Limb (tissue), 2 donors: ENCODE results near the gene VTN.

ENCODE experiments used
- DNase-seq, 2 donors: peaks; one replicate each; pipeline ENCODE4 v3.0.0-alpha.2; 2016; ENCODE audit errors: extremely low spot score in 2 of 2

The VTN gene

DNA sequence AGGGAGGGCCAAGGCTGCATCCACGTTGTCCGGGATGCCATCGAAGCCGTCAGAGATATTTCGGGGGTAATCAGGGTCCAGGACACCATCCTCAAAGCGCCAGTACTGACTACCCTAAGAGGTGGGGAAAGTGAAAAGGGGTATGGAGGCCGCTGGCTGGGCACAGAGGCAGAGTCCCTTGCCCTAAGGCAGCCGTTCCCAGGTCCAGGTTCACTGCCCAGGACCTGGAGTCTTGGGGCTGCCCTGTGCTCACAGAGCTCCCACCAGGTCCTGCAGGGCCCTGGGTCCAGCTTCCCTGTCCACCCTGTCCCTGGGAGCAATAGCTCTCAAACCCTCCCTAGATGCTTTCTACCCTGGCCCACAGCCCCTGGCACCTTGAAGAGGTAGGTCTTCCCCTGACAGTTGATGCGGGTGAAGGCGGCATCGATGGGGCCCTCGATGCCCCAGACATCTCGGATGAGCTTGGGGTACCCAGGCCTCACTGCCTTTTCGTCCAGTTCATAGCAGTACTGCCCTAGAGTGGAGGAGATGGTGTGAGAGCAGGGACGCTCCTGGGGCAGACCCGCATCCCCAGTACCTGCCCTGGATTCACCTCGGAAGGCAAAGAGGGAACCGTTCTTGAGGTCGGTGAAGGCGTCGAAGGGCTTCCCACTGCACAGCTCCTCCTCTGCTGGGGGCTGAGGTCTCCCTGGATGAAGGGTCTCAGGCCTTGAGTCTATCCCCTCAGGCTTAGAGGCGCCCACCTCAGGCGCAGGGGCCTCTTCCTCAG is 1.0 kb downstream of the VTN start:
- no peak for DNase-seq

DNA sequence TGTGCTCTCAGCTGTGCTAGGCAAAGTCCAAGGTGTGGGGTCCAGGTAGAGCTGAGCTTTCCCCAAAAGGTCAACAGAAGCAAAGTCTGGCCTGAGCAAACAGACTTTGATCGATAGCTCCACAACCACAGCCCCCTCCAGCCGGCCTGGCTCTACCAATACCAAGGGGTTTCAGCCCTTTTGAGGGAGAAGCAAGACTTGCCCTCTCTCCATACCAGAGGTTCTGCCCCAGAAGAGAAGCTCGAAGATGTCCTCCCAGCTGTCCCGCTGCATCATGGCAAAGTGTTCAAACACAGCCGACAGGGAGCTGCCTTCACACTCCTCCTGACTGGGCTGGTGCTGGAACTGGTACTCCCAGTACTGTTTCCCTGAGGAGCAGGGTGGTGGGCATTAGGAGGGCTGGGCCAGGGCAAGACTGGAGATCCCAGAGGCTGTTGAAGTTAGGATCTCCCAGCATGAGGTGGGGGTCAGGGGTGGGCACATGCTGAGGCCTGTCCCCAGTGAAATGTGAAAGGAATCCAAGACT is 1.7 kb downstream of the VTN start:
- no peak for DNase-seq

DNA sequence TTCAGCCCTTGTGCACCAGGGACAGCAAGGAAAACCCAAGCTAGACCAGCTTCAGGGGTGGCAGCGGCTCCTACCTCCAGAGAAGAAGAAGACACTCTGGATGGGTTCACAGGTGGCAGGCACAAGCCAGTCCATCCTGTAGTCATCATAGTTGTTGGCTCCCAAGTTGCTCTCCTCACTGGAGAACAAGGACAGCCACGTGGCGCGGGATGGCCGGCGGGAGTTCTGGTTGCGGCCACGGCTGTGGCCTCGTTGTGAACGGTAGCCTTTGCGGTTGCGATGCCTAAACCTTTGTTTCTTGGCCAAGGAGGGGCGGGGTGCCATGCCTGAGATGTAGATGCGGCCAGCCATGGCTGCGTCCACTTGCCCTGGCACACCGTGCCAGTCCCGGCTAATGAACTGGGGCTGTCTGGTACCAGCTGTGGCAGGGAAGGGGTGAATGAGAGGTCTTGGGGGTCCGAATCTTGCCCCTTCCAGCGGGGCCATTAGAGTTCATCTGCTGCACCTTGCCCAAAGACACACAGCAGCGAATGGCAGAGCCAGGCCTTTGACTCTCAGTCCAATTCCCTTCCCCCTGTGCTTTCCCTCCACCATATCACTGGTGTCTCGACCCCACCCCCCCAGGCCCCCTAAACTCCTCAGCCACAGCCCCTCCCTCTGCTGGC is 2.3 kb downstream of the VTN start:
- DNase-seq = no peak

DNA sequence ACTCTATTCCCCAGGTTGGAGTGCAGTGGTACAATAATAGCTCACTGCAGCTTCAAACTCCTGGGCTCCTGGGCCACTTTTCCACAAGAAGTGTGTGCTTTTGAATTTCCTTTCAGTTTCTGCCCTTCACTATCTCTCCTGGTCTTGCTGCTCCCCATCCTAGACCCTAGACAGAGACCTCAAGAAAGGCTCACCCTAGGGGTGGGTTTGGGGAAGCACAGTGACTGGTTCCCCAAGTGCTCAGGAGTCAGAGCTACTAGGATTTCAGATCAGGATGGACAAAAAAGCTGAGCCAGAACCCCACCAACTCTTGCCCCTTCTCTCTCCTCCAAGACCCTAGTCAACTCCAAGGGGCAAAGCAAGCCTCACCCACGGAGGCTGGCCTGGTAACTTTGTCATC is 3.5 kb downstream of the VTN start:
- no peak for DNase-seq

DNA sequence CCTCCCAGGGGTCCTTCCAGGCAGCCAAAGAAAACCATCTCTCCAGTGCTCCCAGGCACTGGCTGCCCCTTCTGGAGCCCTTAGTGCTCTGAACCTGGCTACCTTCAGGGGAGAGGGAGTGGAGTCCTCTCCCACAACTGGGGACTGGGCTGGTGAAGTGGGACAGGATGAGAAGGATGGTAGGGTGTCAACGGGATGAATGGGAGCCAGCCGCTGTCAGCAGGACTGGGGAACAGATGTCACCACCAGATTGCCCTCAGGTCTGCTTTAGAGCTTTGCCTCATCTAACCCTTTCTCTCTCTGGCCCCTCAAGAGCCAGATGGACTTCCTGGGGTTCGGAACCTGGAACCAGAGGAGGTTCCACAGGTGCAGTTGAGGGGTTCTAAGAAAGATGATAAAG is 4.6 kb downstream of the VTN start:
- DNase-seq = no peak

DNA sequence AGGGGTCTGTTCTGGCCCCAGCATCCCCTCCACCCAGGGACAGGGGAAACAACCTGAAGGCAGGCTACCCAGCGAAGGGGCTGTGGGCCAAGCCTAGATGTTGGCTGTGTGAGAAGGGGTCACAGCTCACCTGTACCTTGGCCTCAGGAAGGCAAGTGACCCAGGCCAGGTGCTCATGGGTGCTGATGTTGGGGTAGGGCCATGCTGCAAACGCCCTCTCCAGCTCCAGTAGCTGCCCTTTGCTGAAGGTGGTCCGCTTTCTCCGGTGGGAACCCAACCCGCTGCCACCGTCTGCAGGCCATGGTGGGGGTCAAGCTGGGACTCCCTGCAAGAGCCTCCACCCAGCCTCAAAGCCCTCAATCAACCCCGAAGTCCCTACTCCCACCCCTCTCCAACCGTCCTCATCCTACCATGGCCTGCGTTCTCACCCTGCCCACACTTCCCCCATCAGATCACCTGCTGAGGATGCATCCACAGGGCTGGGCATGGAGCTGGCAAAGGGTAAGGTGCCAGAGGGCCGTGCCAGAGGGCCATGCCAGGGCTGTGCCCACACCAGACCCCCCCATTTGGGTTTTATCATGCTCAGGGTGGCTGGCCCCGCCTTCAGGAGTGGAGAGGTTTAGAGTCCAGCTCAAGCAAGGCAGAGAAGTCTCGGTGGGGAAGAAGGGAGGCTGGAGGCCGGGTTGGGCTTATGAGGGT is 5.3 kb downstream of the VTN start, which contains the start of gene SEBOX:
SEBOX (minus strand) TSS at position 535 of the 699 bp plus-strand sequence; CDS start at position 487, 48 bp downstream.
- DNase-seq = no peak

DNA sequence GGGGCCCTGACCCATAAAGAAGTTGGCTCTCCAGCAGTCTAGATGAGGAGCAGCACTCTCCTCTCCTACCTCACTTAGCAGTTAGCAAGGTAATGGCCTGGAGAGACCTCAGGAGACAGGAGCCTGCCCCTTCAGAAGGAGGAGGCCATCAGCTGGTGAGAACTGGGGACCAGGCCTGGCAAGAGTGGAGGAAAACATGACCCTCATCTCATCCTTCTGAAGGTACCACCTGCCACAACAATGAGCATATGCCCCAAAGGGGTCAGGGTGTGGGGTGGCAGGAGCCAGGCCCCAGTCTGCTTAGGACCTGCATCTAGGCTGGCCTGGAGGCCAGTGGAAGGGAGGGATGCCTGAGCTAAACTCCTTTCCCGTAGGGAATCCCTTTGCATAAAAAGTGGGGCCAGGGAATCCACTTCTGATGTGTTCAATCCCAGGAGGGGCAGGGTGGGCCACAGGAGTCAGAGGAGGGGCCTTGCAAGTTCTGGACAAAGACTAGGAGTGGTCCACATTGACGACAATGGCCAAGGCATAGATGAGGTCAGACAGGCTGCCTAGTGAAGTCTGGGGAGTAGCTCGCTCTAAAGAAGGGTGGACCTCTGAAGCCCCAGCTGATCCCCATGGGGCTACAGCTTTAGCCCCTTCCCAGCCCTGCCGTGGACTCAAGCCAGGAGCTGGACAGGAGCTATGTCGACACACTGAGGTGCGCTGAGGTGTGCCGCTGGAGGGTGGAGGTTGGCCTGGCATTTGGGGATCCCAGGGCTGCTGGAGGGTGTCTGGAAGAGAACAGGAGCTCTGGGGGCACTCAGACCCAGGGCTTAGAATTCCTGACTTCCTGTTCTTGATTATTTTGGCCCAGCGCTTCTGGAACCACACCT is 6.1 kb downstream of the VTN start:
- DNase-seq = no peak

DNA sequence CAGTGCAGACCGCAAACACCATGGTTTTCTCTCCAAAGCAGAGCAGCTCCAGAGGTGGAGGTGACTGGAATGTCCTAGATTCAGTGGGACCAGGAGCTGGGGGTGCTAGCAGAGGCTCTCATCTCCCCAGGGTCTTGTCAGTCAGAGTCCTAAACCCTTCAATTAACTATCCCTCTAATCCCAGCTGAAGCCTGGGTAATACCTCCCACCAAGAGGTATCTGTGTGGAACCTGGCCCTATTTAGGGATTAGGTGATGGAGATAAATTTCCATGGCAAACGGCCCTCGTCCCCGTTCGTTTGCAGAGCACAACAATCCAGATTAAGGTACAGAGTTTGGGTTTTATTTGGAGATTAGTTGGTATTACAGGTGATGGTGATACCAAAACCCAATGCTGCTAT is 6.9 kb downstream of the VTN start:
- DNase-seq = no peak

DNA sequence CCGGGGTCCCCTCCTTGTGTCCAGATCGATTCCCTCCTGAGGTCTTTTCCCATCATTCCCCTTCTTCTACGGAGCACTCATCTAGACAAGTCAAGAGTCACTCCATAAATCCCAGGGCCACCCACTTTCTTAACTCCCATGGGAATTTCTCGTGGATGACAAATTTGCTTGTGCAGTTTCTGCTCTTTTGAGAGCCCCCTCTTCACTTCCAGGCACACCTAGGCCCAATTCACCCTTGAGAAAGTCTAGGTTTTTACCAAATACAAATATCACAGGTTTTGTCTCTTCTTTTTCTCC is 12.3 kb downstream of the VTN start:
- no peak for DNase-seq

DNA sequence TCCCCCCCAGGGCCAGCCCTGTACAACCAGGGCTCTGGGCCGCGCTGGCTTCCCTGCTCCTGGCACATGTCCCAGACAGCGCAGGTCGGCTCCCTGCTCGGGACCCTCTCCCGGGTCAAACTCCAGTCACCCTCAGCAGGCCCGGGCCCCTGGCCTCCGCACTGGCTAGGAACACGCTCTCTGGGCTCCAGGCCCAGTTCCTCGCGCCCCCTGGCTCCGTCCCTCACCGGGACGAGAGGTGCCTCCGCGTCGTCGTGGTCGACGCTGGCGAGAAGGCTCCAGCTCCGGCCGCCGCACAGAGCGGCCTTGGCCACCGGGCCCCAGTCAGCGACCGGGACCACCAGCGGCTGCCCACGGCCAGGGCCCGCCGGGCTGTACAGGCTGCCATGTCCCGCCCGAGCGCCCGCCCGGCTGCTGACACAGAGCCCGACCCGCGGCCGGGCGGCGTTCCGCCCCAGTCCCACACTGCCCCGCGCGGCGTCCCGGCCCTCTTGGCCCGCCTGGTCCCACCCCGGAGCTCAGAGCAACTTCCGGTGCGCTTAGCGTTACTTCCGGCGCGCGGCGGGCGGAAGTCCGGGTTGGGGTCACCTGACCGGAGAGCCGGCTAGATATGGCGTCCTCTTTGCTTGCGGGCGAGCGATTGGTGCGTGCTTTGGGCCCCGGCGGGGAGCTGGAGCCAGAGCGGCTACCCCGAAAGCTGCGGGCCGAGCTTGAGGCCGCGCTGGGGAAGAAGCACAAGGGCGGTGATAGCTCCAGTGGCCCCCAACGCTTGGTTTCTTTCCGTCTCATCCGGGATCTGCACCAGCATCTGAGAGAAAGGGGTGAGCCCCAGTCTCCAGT is 12.8 kb downstream of the VTN start, which contains the start of gene POLDIP2:
POLDIP2 (minus strand) TSS at position 467 of the 840 bp plus-strand sequence; CDS start at position 388, 79 bp downstream.
- peak; percentile 96 to 97 for DNase-seq

DNA sequence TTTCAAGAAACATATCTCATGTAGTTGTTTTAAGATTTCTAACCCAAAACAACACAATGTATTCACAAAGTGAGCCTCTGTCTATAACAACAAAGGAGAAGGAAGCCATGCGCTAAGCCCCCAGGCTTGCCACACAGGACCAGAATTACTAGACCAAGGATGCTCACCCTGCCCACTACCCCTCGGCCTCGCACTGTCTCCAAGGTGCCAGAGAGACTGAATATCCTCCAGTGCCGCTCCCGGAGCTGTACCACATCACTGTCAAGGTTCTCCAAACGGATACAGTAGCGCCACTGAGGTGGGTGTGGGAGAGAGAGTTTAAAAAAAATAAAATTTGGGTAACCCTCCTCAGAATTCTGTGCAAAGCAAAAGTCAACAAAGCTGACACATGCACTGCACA is 19.8 kb downstream of the VTN start:
- no peak for DNase-seq

DNA sequence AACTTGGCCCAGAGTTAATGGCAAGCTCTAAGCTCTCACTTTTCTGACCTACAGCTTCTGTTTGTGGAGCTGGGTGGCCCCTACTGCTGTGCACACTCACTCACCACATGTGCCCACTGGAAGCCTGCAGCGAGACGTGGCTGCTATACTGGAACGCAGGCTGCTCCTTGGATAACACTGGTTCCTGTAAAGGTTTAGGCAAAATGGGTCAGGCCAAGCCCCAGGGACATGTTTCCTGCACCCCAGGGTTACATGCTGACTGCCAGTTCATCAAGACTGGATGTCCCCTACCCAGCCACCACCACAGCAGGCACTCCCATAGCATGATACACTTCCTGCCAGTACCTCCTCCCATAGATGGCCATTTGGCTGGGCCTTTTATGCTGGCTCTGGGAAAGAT is 21.1 kb downstream of the VTN start:
- DNase-seq = no peak

DNA sequence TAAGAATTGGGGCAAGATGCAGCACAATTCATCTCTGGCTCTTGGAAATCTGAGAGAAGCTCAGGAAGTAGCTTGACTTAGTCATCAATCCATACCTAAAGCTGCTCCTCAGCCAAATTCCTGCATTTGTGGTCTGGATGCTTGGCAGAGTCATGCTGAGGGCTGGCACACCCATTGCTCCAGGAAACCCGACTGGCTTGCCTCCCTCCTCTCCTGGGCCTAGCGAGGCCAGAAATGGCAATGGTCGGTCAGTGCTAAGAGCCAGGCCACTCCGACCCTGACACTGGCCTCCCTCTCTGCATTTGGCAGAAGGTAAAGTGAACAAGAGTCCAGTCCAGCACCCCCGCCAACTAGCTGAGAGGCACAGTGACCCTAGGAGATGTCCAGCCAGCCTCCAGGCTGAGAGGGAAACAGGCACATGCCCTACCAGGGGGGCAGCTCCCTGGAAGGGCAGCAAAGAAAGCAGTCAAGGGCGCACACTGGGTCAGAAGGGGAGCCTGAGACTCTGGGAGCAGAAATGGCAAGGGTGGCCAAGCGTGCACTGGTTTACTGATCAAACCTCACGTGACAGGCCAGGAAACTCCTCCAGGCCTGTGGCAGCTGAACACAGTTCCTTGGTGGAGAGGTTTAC is 22.7 kb downstream of the VTN start:
- DNase-seq = no peak

DNA sequence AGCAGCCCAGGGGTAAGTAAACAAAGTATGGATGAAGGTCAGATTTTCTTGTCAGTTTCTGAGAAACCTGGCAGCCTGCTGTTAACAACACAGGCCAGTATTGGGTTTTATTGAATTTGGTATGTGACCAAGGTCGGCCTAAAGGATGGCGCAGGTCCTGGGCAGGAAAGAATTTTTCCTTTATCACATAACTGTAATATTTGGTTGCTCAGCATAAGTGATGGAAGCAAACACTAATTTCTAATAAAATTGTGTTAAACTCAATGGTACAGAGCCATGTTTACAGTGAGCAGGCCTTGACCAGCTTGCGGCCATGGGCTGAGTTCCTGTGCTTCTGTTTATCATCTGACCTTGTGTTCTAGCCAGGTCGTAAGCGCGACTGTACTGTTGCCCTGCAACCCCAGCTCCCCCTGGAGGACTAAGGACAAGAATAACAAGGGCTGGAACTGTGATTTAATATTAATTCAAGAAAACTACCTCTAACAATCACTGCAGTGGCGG is 23.3 kb downstream of the VTN start:
- no peak for DNase-seq

DNA sequence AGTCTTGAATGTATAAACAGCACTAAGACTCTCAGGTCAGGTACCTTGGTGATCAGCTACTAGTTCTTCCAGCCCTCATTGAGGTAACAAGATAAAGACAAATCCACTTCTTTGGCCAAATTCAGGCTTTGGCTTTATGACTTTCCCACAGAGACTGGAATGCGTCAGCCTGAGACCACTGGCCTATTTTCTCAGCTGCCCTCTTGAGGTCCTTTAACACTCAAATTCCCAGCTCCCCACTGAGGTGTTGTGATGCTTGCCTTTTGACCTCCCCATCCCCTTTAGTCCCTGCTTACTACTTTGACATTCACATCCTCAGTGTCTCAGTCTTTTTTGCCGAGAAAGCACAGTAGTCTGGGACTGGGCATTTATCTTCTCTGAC is 23.9 kb downstream of the VTN start:
- no peak for DNase-seq

DNA sequence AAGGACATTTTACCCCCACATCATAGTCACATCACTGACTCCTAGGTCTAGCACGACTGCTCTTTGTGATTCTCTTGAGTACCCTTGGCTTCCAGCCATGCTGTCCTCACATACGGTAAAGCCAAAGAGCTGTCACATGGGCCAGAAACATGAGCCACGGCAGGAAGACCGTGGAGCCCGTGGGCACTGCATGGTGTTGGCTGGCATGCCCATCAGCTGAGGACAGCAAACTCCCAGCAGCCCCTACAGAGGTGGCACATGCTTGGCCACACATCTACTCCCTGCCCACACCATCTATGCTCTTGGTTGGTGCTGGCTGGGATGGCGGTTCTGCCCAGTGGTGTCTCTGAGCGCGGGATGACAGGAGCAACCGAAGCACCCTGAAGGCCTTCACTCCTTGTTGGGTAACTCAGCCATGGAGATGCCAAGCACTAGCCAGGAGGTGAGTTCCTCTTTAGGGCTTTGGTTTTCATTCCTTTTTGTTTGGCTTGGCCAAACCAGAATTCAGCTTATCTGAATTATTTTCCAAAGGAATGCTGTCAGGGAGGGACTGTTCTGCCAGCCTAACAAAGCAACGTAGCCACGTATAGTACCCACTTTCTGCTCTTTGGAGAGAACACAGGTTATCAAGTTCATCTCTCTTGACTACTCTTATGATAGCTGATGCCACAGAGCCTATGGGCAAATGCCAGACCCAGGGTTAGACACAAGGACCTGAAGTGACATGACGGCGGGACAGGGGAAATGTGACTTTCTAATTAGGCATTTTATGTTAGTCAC is 24.5 kb downstream of the VTN start:
- DNase-seq = no peak

DNA sequence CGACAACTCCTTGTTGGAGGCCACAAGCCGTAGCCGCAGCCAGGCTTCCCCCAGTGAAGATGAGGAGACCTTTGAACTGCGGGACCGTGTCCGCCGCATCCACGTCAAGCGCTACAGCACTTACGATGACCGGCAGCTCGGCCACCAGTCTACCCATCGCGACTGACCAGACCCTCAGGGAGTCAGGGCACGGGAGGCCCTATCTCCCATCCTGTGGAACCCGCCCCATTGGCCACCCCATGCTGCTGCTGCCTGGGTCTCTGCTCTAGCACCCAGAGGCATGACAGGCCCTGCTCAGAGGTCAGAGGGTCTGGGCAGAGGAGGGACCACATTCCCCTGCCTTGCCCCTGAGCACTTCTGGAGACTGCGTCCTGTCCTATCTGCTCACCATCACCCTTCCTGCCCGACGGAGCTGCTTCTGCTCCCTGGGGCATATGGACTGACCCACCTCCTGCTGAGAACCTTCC is 25.6 kb downstream of the VTN start:
- DNase-seq = no peak

DNA sequence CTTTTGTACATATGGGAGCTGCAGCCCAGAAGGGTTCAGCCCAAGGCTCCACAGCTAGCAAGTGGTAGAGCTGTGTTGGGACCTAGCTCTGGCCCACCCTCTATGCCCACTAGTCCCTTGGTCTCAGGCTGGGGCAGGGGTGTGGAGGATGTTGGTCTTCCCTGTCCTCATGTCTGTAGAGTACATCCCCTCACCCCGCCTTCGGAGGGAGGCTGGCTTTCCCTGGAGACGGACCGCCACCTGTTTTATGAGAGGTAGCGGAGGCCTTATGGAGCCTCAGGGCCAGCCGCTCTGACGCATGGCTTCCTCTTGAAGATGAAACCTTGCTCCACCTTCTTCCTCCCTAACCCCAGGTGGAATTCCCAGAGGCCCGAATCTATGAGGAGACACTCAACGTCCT is 26.1 kb downstream of the VTN start:
- DNase-seq = no peak

DNA sequence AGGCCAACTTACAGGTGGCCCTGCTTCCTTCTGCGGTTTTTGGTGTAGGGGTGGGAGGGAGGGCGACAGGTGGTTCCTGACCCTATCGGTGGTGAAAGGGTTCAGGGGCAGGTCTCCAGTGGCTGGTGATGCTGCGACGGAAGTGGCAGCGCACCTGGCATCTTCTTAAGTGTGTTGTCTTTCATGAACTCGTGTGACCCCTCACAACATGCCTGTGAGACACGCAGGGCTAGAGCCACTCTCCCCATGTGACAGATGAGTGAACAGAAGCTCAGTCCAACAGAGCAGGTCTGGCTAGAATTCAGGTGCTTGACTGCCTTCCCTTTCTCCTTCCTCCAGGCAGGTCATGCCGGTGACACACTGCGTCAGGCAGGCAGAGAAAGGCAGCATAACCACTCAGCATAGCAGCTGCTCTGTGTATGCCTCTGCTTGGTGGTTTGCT is 26.6 kb downstream of the VTN start:
- DNase-seq = no peak
